Esophagus muscularis mucosa (tissue), 4 donors: ENCODE measurements around the gene ADAMTS14. TPM values are rescaled to one million over a fixed set of nuclear protein-coding genes. Genes with fewer than 3 reads are reported as not detected.

ENCODE experiments used
- DNase-seq: peaks from one replicate; pipeline ENCODE4 v3.0.0-alpha.2; 2017; ENCODE audit errors: extremely low spot score
- H3K27ac ChIP-seq, 4 donors: fragments of 200-600 bp; sonication (generic); replicated peaks in 1 of 4; 1 replicate in 3 of 4; 2 replicates in 1 of 4; pipeline ENCODE4 v1.5.1; 2016 to 2019; ENCODE audit warnings: mild to moderate bottlenecking in 1 of 4
- H3K27me3 ChIP-seq, 4 donors: fragments of 200-600 bp; sonication (generic); one replicate each; pipeline versions ENCODE4 v1.5.1 to v1.6.0; 2016 to 2019
- H3K36me3 ChIP-seq, 4 donors: fragments of 200-600 bp; sonication (generic); one replicate each; pipeline ENCODE4 v1.5.1; 2016 to 2019
- H3K4me1 ChIP-seq, 4 donors: fragments of 200-600 bp; sonication (generic); one replicate each; pipeline ENCODE4 v1.5.1; 2016 to 2019
- H3K4me3 ChIP-seq, 4 donors: fragments of 200-600 bp; sonication (generic); 1 replicate in 2 of 4; 2 replicates in 2 of 4; pipeline ENCODE4 v1.5.1; 2016 to 2019; ENCODE audit warnings: mild to moderate bottlenecking in 4 of 4, moderate library complexity in 1 of 4
- H3K9me3 ChIP-seq, 4 donors: fragments of 200-600 bp; sonication (generic); 1 replicate in 3 of 4; 2 replicates in 1 of 4; pipeline ENCODE4 v1.5.1; 2016 to 2019
- EP300 ChIP-seq: sonication (generic); formaldehyde crosslinking; IDR thresholded peaks from one replicate; pipeline ENCODE4 v1.6.1; 2017; ENCODE audit warnings: antibody characterized with exemption
- POLR2A ChIP-seq: fragments of 450-650 bp; IDR thresholded peaks from one replicate; pipeline ENCODE4 v1.6.1; 2017; ENCODE audit warnings: antibody characterized with exemption, moderate library complexity, mild to moderate bottlenecking, low read depth
- POLR2AphosphoS5 ChIP-seq, 2 donors: sonication (generic); formaldehyde crosslinking; IDR thresholded peaks; one replicate each; pipeline ENCODE4 v1.6.1; 2017; ENCODE audit warnings: antibody characterized with exemption in 2 of 2
- WGBS: methylation state at CpG from one replicate; pipeline ENCODE4 v1.1.5; 2018; 5-methylcytosine and 5-hydroxymethylcytosine counted together
- intact Hi-C: fragments of 100-400 bp; cut with DNase I; formaldehyde crosslinking; loops from one replicate; pipeline ENCODE4 v1.15.1; 2023
- total RNA-seq, 4 donors: library from RNA; depleted of rRNA; stranded (reverse); fragments of >200 nt; gene quantifications; one replicate each; pipeline versions ENCODE4 v1.1.0 to v1.2.1, GENCODE V29; 2016
- TF ChIP-seq, protein P1 (sequence below), 3 experiments: fragments of 200-600 bp in 2 of 3; fragments of 450-650 bp in 1 of 3; sonication (generic) in 2 of 3; IDR thresholded peaks; one replicate each; pipeline ENCODE4 v1.5.1; 2017 to 2019; ENCODE audit warnings: antibody characterized with exemption in 3 of 3, mild to moderate bottlenecking in 2 of 3, moderate library complexity in 1 of 3

ADAMTS14 gene
- total RNA-seq, 4 donors from 2014 or later, result 0.13 to 0.50 TPM; not detected in 2

DNA sequence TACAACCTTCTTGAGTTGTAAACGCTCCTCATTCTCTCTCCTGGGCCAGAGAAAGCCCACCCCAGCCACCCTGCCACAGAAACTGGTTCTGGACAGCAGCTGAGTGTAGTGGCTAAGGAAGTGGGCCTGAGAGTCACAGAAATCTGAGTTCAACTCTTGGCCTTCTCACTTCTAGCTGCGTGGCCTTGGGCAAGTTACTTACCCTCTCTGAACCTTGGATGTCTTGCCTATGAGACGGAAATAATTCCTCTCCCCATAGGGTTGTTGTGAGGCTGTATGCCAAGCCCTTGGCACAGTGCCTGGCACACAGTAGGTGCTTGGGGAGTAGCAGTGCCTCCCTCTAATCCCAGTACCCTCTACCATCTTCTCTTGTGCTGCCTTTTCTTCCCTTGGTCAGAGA, 51.5 kb downstream of the ADAMTS14 start:
- no peak for DNase-seq
- 90% methylated on average over 3 of the region's 3 CpGs for WGBS
- Histone ChIP-seq H3K9me3 (no peaks in the 10 kb centered on the region), H3K4me3 (no peak overlapping the region), H3K36me3 (no peaks in the 10 kb centered on the region), H3K27me3 (no peaks in the 10 kb centered on the region), H3K27ac (no peak overlapping the region), H3K4me1 (peaks cover 0 to 3% (median 0%) of the 10 kb centered on the region in 4 donors)
- TF ChIP-seq, protein P1, sequence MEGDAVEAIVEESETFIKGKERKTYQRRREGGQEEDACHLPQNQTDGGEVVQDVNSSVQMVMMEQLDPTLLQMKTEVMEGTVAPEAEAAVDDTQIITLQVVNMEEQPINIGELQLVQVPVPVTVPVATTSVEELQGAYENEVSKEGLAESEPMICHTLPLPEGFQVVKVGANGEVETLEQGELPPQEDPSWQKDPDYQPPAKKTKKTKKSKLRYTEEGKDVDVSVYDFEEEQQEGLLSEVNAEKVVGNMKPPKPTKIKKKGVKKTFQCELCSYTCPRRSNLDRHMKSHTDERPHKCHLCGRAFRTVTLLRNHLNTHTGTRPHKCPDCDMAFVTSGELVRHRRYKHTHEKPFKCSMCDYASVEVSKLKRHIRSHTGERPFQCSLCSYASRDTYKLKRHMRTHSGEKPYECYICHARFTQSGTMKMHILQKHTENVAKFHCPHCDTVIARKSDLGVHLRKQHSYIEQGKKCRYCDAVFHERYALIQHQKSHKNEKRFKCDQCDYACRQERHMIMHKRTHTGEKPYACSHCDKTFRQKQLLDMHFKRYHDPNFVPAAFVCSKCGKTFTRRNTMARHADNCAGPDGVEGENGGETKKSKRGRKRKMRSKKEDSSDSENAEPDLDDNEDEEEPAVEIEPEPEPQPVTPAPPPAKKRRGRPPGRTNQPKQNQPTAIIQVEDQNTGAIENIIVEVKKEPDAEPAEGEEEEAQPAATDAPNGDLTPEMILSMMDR (IDR thresholded peaks at IDR 0.05), result no peak
- TF ChIP-seq POLR2AphosphoS5 (IDR thresholded peaks at IDR 0.05) (no peak), POLR2A (no peak), EP300 (no peak)
- intact Hi-C loops, result no loop called here

DNA sequence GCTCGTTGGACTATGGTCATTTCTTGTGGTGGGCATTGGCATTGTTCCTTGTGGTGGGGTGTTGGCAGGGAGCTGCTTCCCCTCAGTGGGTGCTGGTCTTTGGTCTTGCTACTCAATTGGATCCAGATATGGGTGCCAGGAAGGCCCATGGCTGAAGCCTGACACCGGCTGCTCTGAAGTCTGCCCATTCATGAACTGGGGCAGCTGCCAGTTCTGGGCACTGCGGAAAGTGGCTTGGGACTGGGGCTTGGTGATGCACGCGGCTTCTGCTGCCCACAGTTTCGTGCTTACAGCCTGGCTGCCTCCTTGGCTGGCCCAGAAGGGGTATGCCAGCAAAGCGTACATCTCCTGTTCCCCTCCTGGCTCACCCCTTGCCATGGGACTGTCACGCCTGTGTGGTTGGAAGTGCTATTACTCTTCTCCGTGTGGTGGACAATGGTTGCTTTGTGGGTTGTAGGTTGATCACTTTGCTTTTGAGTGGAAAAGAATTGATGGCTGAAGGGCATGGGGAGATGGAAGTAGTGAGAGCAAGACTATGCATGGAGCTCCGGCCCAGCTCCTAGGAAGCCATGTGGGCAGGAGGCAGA, 54.7 kb downstream of the ADAMTS14 start:
- Histone ChIP-seq H3K27me3 (no peaks in the 10 kb centered on the region), H3K4me3 (no peak overlapping the region), H3K4me1 (peaks cover 0 to 4% (median 0%) of the 10 kb centered on the region in 4 donors), H3K9me3 (no peaks in the 10 kb centered on the region), H3K27ac (no peak overlapping the region), H3K36me3 (no peaks in the 10 kb centered on the region)
- intact Hi-C loops, result no loop called here
- DNase-seq, result no peak
- WGBS, result 84% methylated on average over 9 of the region's 10 CpGs
- TF ChIP-seq EP300 (no peak), POLR2A (no peak), POLR2AphosphoS5 (IDR thresholded peaks at IDR 0.05) (no peak)
- TF ChIP-seq, protein P1 (IDR thresholded peaks at IDR 0.05), result no peak

DNA sequence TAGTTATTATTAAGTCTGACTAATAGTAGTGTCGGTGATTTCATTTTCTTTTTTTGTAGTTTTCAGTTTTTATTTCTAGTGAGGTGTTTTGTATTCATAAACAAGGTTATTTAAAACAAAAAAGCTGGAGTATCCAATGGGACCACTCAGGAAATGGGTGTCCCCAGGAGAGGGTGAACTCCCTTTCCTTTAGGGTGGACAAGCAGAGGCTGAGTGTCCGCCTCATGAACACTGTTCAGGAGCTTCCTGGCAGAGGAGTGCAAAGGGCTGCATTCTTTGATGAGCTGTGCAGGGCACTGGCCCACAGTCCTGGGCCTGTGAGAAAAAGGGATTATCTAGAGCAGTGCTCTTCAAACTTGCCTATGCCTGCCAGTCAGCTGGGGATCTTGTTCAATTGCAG, 56.0 kb downstream of the ADAMTS14 start:
- Histone ChIP-seq H3K4me1 (peaks cover 0 to 4% (median 0%) of the 10 kb centered on the region in 4 donors), H3K4me3 (no peak overlapping the region), H3K9me3 (no peaks in the 10 kb centered on the region), H3K27ac (no peak overlapping the region), H3K36me3 (no peaks in the 10 kb centered on the region), H3K27me3 (no peaks in the 10 kb centered on the region)
- intact Hi-C loops, result no loop called here
- 95% methylated on average over 2 of the region's 2 CpGs for WGBS
- TF ChIP-seq POLR2AphosphoS5 (IDR thresholded peaks at IDR 0.05) (no peak), POLR2A (no peak), EP300 (no peak)
- TF ChIP-seq, protein P1 (IDR thresholded peaks at IDR 0.05), result no peak
- DNase-seq, result no peak

DNA sequence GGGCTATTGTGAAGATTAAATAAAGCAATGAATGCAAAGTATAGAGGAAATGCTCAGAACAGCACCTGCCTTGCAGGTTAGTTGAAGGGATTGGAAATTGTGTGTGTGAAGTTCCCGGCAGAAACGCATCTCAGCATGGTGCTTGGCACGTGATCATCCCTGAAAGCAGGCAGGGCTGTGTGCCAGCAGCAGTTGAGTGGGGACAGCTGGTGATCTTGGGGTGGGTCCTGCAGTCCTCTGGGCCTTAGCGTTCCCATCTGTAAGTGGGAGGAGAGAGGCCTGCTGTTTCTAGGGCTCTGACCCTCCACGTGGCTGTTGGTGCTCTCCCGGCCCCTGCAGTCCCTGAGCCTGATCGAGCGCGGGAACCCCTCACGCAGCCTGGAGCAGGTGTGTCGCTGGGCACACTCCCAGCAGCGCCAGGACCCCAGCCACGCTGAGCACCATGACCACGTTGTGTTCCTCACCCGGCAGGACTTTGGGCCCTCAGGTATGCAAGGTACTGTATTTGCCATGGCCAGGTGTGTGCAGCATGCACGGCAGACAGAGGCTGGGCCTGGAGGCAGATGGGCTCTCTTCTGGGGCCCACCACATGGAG, 57.6 kb downstream of the ADAMTS14 start:
- Histone ChIP-seq H3K36me3 (no peaks in the 10 kb centered on the region), H3K27ac (no peak overlapping the region), H3K4me1 (peaks cover 0 to 4% (median 0%) of the 10 kb centered on the region in 4 donors), H3K9me3 (no peaks in the 10 kb centered on the region), H3K4me3 (no peak overlapping the region), H3K27me3 (no peaks in the 10 kb centered on the region)
- TF ChIP-seq, protein P1 (IDR thresholded peaks at IDR 0.05), result no peak
- no peak for TF ChIP-seq POLR2AphosphoS5 (IDR thresholded peaks at IDR 0.05)
- no peak for TF ChIP-seq POLR2A
- no peak for TF ChIP-seq EP300
- WGBS, result 57% methylated on average over 3 of the region's 16 CpGs
- no peak for DNase-seq
- intact Hi-C loops, result no loop called here
